OCI-LY7 (cell line): ENCODE measurements around the gene RARG. TPM values are rescaled to one million over a fixed set of nuclear protein-coding genes. Genes with fewer than 3 reads are reported as not detected.

Experiments used
- BruUV-seq: library from RNA; stranded (reverse); fragments of 400-500 nt; replicated peaks from 2 replicates; lab custom pipeline; 2021; lab: Mats Ljungman, UMichigan
- CTCF ChIA-PET: fragments of 300-600 bp; sonication (Branson Sonifier 250); formaldehyde crosslinking; loops from one replicate; lab custom pipeline; 2022; ENCODE audit warnings: antibody characterized with exemption; ENCODE audit not compliant: unreplicated experiment; lab: Charles Lee
- POLR2A ChIA-PET: fragments of 300-600 bp; sonication (Branson Sonifier 250); formaldehyde crosslinking; loops from one replicate; lab custom pipeline; 2022; ENCODE audit warnings: antibody characterized with exemption; lab: Charles Lee
- DNase-seq: peaks from one replicate; pipeline ENCODE4 v3.0.0-alpha.2; 2015; ENCODE audit warnings: low spot score
- H2AFZ ChIP-seq: fragments of 200-600 bp; sonication (generic), shearing (Covaris generic); 2 replicates; pipeline ENCODE4 v1.6.1; 2014; ENCODE audit warnings: mild to moderate bottlenecking, antibody characterized with exemption, low read length, moderate library complexity
- H3K27ac ChIP-seq: fragments of 200-600 bp; sonication (generic); 2 replicates; pipeline ENCODE4 v1.5.1; 2014; ENCODE audit warnings: mixed run types, low read depth, mild to moderate bottlenecking, moderate library complexity, low read length, inconsistent platforms; ENCODE audit not compliant: poor library complexity, severe bottlenecking
- H3K36me3 ChIP-seq: fragments of 200-600 bp; sonication (generic); 2 replicates; pipeline ENCODE4 v1.6.1; 2014; ENCODE audit warnings: mild to moderate bottlenecking, antibody characterized with exemption, low read length, moderate library complexity, mixed read lengths; ENCODE audit not compliant: insufficient read depth
- H3K4me1 ChIP-seq: fragments of 200-600 bp; sonication (generic); 2 replicates; pipeline ENCODE4 v1.5.1; 2014; ENCODE audit warnings: mild to moderate bottlenecking, low read length; ENCODE audit not compliant: insufficient read depth, poor library complexity, severe bottlenecking
- H3K4me2 ChIP-seq: fragments of 200-600 bp; sonication (generic); 2 replicates; pipeline ENCODE4 v1.6.1; 2014; ENCODE audit warnings: mild to moderate bottlenecking, low read length
- H3K4me3 ChIP-seq: fragments of 200-600 bp; sonication (generic); 2 replicates; pipeline ENCODE4 v1.5.1; 2014; ENCODE audit warnings: mild to moderate bottlenecking, low read depth, low read length; ENCODE audit not compliant: poor library complexity, severe bottlenecking
- H3K79me2 ChIP-seq: fragments of 200-600 bp; sonication (generic); 2 replicates; pipeline ENCODE4 v1.6.1; 2016; ENCODE audit warnings: low read depth, mild to moderate bottlenecking, low read length, moderate library complexity, mixed read lengths; ENCODE audit not compliant: insufficient read depth
- H3K9me2 ChIP-seq: fragments of 200-600 bp; sonication (generic); 2 replicates; pipeline ENCODE4 v1.6.1; 2016; ENCODE audit warnings: mild to moderate bottlenecking, low read length, mixed read lengths; ENCODE audit not compliant: insufficient read depth
- H3K9me3 ChIP-seq: fragments of 200-600 bp; sonication (generic); 2 replicates; pipeline ENCODE4 v1.6.1; 2014; ENCODE audit warnings: mild to moderate bottlenecking, mixed run types, low read length, mixed read lengths
- H4K20me1 ChIP-seq: fragments of 200-600 bp; sonication (generic); 2 replicates; pipeline ENCODE4 v1.6.1; 2014; ENCODE audit warnings: mild to moderate bottlenecking, antibody characterized with exemption, low read length, moderate library complexity, mixed read lengths; ENCODE audit not compliant: insufficient read depth
- EZH2phosphoT487 ChIP-seq: fragments of 200-600 bp; sonication (generic); IDR thresholded peaks from 2 replicates; pipeline ENCODE4 v1.6.1; 2018; ENCODE audit warnings: low read depth, borderline replicate concordance, mild to moderate bottlenecking, mixed run types, antibody characterized with exemption, low read length, moderate library complexity, mixed read lengths
- intact Hi-C: fragments of 100-400 bp; cut with micrococcal nuclease; formaldehyde crosslinking; loops from one replicate; pipeline ENCODE4 v1.10.0; 2022; ENCODE audit not compliant: unreplicated experiment
- total RNA-seq, 2 experiments: library from RNA; depleted of rRNA in 1 of 2; stranded (reverse); fragments of >200 nt in 1 of 2; shearing (Covaris generic) in 1 of 2; gene quantifications; 2 replicates each; pipeline ENCODE4 v1.2.3, GENCODE V29; 2014 to 2022
- TF ChIP-seq, protein P1 (sequence below): fragments of 200-600 bp; sonication (generic); conservative IDR thresholded peaks from 2 replicates; pipeline ENCODE4 v1.5.1; 2014; ENCODE audit warnings: mild to moderate bottlenecking, antibody characterized with exemption, low read length, moderate library complexity, mixed read lengths

Gene RARG
- total RNA-seq, 2 experiments from 2014 or later, result 7.0 to 8.4 TPM

DNA sequence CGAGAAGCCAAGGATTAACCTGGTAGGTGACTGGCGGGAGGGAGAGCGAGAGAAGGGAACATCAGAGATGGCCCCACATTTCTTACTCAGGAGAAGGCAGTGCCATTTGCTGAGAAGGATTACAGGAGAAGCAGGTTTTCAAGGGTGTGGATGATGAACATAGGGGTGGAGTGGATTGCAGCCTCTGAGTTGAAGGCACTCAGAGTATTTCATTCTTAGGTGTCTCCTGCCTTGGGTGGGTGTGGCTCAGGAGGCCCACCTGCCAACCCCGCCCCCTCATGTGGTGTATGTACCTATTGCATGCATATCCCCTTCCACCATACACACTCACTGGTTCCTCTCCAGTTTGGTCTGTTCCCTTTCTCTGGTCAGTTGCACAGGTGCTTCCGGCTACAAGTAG is 42.4 kb upstream of the RARG start:
- no peaks in the 10 kb centered on the region for H3K9me3 ChIP-seq
- H3K4me2 ChIP-seq, result no peak overlapping the region
- BruUV-seq, result no TSS peak
- intact Hi-C loops, result no loop called here
- ChIA-PET POLR2A (no interaction called here), CTCF (no interaction called here)
- H3K36me3 ChIP-seq, result peaks cover 92% of the 10 kb centered on the region
- TF ChIP-seq, protein P1, sequence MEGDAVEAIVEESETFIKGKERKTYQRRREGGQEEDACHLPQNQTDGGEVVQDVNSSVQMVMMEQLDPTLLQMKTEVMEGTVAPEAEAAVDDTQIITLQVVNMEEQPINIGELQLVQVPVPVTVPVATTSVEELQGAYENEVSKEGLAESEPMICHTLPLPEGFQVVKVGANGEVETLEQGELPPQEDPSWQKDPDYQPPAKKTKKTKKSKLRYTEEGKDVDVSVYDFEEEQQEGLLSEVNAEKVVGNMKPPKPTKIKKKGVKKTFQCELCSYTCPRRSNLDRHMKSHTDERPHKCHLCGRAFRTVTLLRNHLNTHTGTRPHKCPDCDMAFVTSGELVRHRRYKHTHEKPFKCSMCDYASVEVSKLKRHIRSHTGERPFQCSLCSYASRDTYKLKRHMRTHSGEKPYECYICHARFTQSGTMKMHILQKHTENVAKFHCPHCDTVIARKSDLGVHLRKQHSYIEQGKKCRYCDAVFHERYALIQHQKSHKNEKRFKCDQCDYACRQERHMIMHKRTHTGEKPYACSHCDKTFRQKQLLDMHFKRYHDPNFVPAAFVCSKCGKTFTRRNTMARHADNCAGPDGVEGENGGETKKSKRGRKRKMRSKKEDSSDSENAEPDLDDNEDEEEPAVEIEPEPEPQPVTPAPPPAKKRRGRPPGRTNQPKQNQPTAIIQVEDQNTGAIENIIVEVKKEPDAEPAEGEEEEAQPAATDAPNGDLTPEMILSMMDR, result no peak
- no peak for TF ChIP-seq EZH2phosphoT487
- DNase-seq, result no peak
- peaks cover 22% of the 10 kb centered on the region for H3K79me2 ChIP-seq
- H3K4me3 ChIP-seq, result no peak overlapping the region
- peaks cover 14% of the 10 kb centered on the region for H3K4me1 ChIP-seq
- H4K20me1 ChIP-seq, result no peaks in the 10 kb centered on the region; the same call in 1 of the 2 replicates
- no peaks in the 10 kb centered on the region for H3K9me2 ChIP-seq
- H2AFZ ChIP-seq, result no peak overlapping the region
- H3K27ac ChIP-seq, result no peak overlapping the region

DNA sequence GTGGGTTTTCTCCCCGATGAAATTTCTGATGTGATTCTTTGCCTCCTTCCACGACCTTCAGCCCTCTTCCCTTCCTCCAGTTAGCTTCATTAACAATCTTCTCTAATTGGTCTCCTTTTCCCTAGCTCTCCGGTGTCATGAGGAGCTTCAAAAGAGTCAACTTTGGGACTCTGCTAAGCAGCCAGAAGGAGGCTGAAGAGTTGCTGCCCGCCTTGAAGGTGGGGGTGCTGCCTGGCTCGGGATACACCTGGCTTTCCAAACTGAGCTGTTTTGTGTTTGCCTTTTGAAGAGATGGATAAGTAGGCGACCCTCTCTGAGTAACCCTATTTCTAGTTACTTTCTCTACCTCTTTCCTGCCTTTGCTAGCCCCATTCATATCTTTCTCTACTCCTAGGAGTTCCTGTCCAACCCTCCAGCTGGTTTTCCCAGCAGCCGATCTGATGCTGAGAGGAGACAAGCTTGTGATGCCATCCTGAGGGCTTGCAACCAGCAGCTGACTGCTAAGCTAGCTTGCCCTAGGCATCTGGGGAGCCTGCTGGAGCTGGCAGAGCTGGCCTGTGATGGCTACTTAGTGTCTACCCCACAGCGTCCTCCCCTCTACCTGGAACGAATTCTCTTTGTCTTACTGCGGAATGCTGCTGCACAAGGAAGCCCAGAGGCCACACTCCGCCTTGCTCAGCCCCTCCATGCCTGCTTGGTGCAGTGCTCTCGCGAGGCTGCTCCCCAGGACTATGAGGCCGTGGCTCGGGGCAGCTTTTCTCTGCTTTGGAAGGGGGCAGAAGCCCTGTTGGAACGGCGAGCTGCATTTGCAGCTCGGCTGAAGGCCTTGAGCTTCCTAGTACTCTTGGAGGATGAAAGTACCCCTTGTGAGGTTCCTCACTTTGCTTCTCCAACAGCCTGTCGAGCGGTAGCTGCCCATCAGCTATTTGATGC is 36.9 kb upstream of the RARG start:
- Histone ChIP-seq H3K4me1 (peaks cover 31% of the 10 kb centered on the region), H3K36me3 (peaks cover 51% of the 10 kb centered on the region), H3K79me2 (peaks cover 35% of the 10 kb centered on the region), H3K9me2 (no peaks in the 10 kb centered on the region), H4K20me1 (no peaks in the 10 kb centered on the region; the same call in 1 of the 2 replicates), H3K4me3 (peak overlapping the region; percentile 87), H3K27ac (peak overlapping the region; percentile 56), H3K4me2 (peak overlapping the region; percentile 94), H2AFZ (peak overlapping the region; percentile 91; the same call in 1 of the 2 replicates), H3K9me3 (no peaks in the 10 kb centered on the region)
- DNase-seq, result peak; percentile 30
- ChIA-PET POLR2A (interaction anchor here (1.0 to 4.6 kb wide), 16 partner anchors 10 to 88 kb away, joined by 3 to 43 read pairs (median 6); partner anchors contain the start of genes AAAS, CSAD, ITGB7 and PFDN5), CTCF (interaction anchor here (0.6 to 7.1 kb wide), 9 partner anchors 11 to 88 kb away, joined by 3 to 80 read pairs (median 4); partner anchors contain the start of genes CSAD and ZNF740)
- BruUV-seq, result TSS peak; percentile 86
- TF ChIP-seq, protein P1, result no peak
- no peak for TF ChIP-seq EZH2phosphoT487
- intact Hi-C loops, result loop anchor here (1.0 to 2.0 kb wide), 5 partner anchors 26 to 110 kb away; partner anchors contain the start of gene PFDN5
